ENCODE data around the gene GPS1.

Gene GPS1

DNA sequence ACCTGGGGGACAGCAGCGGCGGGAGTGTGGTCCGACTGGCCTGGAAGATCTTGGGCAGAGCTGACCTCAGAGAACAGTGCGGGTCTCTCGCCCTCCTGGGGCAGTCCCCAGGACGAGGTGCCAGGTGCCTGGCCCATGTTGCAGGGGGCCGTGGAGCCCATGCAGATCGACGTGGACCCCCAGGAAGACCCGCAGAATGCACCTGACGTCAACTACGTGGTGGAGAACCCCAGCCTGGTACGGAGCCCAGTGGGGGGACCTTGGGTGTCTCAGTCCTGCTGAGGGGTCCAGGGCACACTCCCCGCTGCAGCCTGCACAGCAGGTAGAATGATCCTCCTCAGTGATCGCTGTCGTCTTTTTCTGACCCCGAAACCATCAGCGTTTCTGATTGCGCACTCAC is 1.4 kb downstream of the GPS1 start:
- TF ChIP-seq, protein P1, sequence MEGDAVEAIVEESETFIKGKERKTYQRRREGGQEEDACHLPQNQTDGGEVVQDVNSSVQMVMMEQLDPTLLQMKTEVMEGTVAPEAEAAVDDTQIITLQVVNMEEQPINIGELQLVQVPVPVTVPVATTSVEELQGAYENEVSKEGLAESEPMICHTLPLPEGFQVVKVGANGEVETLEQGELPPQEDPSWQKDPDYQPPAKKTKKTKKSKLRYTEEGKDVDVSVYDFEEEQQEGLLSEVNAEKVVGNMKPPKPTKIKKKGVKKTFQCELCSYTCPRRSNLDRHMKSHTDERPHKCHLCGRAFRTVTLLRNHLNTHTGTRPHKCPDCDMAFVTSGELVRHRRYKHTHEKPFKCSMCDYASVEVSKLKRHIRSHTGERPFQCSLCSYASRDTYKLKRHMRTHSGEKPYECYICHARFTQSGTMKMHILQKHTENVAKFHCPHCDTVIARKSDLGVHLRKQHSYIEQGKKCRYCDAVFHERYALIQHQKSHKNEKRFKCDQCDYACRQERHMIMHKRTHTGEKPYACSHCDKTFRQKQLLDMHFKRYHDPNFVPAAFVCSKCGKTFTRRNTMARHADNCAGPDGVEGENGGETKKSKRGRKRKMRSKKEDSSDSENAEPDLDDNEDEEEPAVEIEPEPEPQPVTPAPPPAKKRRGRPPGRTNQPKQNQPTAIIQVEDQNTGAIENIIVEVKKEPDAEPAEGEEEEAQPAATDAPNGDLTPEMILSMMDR (IDR thresholded peaks at IDR 0.05) = no peak

DNA sequence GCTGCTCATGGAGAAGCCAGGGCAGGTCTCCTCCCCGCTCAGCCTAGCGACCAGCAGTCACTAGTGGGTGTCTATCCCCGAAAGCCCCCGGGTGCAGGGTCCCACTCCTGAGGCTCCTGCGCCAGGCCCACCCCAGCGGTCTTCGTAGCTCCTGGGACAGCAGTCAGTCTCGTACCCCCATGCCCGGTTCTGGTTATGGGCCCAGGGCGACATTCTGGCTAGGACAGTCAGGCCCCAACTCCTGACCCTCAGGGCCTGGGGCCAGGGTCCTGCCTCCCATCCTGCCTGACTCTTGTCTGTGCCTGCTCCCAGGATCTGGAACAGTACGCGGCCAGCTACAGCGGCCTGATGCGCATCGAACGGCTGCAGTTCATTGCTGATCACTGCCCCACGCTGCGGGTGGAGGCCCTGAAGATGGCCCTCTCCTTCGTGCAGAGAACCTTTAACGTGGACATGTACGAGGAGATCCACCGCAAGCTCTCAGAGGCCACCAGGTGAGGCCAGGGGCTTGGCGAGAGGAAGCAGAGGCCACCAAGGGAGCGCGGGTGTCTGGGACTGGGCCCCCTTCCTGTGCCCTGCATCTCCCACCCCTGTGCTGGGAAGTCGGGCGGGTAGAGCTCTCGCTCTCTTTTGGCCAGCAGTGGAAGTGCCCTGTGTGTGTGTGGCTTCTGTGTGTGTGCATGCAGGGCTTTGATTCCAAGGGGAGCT is 2.0 kb downstream of the GPS1 start:
- TF ChIP-seq, protein P1 (IDR thresholded peaks at IDR 0.05) = no peak

DNA sequence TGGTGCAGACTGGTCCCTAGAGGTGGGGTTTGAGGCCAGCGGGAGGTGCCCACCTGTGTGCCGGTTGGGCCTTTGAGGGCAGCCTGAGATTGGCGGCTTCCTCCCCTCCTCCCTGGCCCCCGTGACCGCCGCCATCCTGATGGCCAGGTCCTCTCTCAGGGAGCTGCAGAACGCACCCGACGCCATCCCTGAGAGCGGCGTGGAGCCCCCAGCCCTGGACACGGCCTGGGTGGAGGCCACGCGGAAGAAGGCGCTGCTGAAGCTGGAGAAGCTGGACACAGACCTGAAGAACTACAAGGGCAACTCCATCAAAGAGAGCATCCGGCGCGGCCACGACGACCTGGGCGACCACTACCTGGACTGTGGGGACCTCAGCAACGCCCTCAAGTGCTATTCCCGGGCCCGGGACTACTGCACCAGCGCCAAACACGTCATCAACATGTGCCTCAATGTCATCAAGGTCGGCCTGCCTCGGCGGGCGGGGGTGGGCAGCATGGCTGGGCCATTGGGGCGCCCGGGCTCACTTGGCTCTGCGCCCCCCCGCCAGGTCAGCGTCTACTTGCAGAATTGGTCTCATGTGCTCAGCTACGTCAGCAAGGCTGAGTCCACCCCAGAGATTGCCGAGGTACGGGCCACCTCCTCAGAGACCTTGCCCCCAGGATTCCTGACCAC is 2.8 kb downstream of the GPS1 start:
- TF ChIP-seq, protein P1 (IDR thresholded peaks at IDR 0.05) = no peak

DNA sequence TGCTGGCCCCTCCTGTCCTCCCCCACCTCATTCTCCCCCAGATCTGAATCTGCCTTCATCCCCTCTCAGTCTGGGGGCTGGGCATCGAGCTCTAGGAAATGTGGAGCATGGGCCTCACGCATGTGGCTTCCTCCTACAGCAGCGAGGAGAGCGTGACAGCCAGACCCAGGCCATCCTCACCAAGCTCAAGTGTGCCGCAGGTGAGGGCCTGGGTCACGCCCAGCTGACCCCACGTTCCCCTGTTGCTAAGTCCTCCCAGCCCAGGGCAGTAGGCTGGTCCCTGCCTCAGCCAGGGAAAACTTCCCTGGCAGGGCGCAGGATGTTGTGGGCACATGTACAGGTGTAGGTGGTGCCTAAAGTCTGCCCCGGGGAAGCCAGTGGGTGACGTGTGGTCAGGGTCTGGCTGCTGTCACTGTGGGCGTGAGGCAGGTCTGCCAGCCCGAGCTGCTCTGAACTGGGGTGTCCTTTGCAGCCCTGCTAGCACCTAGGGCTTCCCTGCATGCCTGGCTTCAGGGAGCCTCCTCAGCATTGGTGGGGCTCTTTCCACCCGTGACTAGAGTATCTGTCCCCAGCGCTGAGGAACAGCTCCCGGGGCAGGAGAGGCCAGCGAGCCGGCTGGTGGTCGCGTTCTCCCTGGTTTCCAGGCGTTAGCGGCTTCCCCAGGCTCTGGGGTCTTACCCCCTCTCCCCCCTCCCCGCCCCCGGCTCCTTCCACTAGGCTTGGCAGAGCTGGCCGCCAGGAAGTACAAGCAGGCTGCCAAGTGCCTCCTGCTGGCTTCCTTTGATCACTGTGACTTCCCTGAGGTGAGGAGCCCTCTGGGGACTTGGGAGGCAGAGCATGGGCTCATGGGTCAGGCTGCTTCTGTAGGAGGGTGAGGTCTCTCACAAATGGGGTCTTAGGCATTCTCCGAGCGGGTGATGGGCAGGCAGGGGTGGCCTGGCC is 3.6 kb downstream of the GPS1 start:
- TF ChIP-seq, protein P1 (IDR thresholded peaks at IDR 0.05) = no peak

DNA sequence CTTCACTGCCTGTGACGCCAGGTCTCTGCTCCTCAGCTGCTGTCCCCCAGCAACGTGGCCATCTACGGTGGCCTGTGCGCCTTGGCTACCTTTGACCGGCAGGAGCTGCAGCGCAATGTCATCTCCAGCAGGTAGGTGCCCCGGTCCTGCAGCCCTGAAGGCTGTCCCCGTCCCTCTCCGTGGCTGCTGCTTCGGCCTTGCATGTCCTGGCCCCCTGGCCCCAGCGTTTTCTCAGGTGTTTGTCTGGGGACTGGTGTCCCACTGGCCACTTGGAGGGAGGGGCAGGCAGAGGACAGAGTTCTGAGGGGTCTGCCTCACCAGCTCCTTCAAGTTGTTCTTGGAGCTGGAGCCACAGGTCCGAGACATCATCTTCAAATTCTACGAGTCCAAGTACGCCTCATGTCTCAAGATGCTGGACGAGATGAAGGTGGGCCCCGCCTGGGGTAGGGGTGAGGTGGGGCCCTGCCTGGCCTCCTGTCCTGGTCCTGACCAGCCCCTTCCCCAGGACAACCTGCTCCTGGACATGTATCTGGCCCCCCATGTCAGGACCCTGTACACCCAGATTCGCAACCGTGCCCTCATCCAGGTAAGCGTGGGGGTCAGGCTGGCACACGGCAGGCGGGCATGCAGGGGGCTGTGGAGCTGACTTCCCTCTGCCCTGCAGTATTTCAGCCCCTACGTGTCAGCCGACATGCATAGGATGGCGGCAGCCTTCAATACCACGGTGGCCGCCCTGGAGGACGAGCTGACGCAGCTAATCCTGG is 4.4 kb downstream of the GPS1 start:
- TF ChIP-seq, protein P1 (IDR thresholded peaks at IDR 0.05) = no peak

DNA sequence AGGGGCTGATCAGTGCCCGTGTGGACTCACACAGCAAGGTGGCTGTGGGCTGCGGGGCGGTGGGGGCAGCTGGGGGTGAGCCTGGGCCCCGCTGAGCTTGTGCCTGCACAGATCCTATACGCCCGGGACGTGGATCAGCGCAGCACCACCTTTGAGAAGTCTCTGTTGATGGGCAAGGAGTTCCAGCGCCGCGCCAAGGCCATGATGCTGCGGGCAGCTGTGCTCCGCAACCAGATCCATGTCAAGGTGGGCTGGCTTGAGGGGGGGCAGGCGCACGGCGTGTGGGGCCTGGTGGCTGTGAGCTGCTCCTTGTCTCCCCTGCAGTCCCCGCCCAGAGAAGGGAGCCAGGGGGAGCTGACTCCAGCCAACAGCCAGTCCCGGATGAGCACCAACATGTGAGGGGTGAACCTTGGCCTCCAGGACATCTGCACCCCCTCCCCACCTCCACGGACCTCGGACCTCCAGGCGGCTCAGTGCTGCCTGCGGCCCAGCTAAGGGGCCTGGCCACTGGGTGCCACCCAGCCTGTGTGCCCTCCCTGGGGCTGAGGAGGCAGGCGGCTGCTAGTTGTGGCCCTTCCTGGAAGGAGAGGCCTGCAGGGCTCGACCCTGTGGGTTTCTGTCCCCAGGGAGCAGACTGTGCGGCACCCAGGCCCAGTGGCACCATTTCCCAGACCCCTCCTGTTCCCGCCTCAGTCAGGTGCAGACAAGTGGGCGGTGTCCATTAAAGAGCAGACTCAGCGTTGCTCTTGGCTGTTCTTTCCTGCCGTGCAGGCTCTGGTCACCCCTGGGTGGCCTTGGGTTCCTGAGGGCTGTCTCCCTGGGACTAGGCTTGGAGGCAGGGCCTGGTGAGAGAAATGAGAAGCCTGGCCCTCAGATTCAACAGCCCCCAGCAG is 5.3 kb downstream of the GPS1 start:
- TF ChIP-seq, protein P1 (IDR thresholded peaks at IDR 0.05) = no peak

All from LNCAP (cell line).